HepG2 (cell line): Measurements from ENCODE around the gene SLC39A1. TPM values are rescaled to one million over a fixed set of nuclear protein-coding genes. Genes with fewer than 3 reads are reported as not detected.

Source experiments
- ARNT ChIP-seq: fragments of 450-650 bp; IDR thresholded peaks from 2 replicates; pipeline ENCODE4 v1.6.1; 2017
- HNRNPL ChIP-seq: fragments of 200-400 bp; formaldehyde crosslinking; IDR thresholded peaks from 2 replicates; pipeline ENCODE4 v1.6.1; 2017; ENCODE audit warnings: mild to moderate bottlenecking, low read depth, low read length
- MIXL1 ChIP-seq: IDR thresholded peaks from 2 replicates; pipeline ENCODE4 v1.6.1; 2016
- NBN ChIP-seq: fragments of 450-650 bp; conservative IDR thresholded peaks from 2 replicates; pipeline ENCODE4 v1.6.1; 2017
- NFKBIZ ChIP-seq: IDR thresholded peaks from 2 replicates; pipeline ENCODE4 v1.6.1; 2018; ENCODE audit warnings: missing genetic modification reagents, missing compliant biosample characterization
- PTBP1 ChIP-seq: fragments of 200-400 bp; formaldehyde crosslinking; IDR thresholded peaks from 2 replicates; pipeline ENCODE4 v1.6.1; 2018; ENCODE audit warnings: low read length, low read depth; ENCODE audit not compliant: poor library complexity, severe bottlenecking
- RARA ChIP-seq: IDR thresholded peaks from 2 replicates; pipeline ENCODE4 v1.6.1; 2016; ENCODE audit warnings: missing genetic modification reagents, missing compliant biosample characterization
- SAFB2 ChIP-seq: sonication (generic); formaldehyde crosslinking; IDR thresholded peaks from 2 replicates; pipeline ENCODE4 v1.5.1; 2020; ENCODE audit warnings: missing genetic modification reagents, low read depth, mild to moderate bottlenecking, borderline replicate concordance
- SMARCC2 ChIP-seq: fragments of 450-650 bp; IDR thresholded peaks from 2 replicates; pipeline ENCODE4 v1.6.1; 2017; ENCODE audit warnings: antibody characterized with exemption, mild to moderate bottlenecking
- SSRP1 ChIP-seq: IDR thresholded peaks from 2 replicates; pipeline ENCODE4 v1.6.1; 2016; ENCODE audit warnings: control low read depth
- TOE1 ChIP-seq: sonication (generic); formaldehyde crosslinking; IDR thresholded peaks from 2 replicates; pipeline ENCODE4 v1.4.0; 2020; ENCODE audit warnings: mild to moderate bottlenecking, missing genetic modification reagents
- ZFP36 ChIP-seq: fragments of 150-350 bp; IDR thresholded peaks from 2 replicates; pipeline ENCODE4 v1.6.1; 2018; ENCODE audit warnings: borderline replicate concordance, low read length, low read depth; ENCODE audit not compliant: partially characterized antibody
- ZFX ChIP-seq: sonication (generic); formaldehyde crosslinking; IDR thresholded peaks from 2 replicates; pipeline ENCODE4 v1.4.0; 2020; ENCODE audit warnings: mild to moderate bottlenecking, low read depth, missing genetic modification reagents, moderate library complexity
- ZKSCAN8 ChIP-seq: IDR thresholded peaks from 2 replicates; pipeline ENCODE4 v1.6.1; 2016; ENCODE audit warnings: borderline replicate concordance, missing genetic modification reagents, missing compliant biosample characterization
- ZNF121 ChIP-seq: sonication (generic); formaldehyde crosslinking; IDR thresholded peaks from 2 replicates; pipeline ENCODE4 v1.5.0; 2020; ENCODE audit warnings: mild to moderate bottlenecking, missing genetic modification reagents
- ZNF20 ChIP-seq: sonication (generic); formaldehyde crosslinking; IDR thresholded peaks from 2 replicates; pipeline ENCODE4 v1.4.0; 2020; ENCODE audit warnings: mild to moderate bottlenecking, moderate library complexity, missing genetic modification reagents
- ZNF432 ChIP-seq: sonication (generic); formaldehyde crosslinking; IDR thresholded peaks from 2 replicates; pipeline ENCODE4 v1.5.0; 2020; ENCODE audit warnings: missing genetic modification reagents, mild to moderate bottlenecking, borderline replicate concordance
- ZNF589 ChIP-seq: sonication (generic); formaldehyde crosslinking; conservative IDR thresholded peaks from 2 replicates; pipeline ENCODE4 v1.8.0; 2022; ENCODE audit warnings: mild to moderate bottlenecking, moderate library complexity, missing genetic modification reagents
- polyA plus RNA-seq, 8 experiments: library from polyadenylated mRNA; depleted of rRNA in 3 of 8; stranded (reverse) in 7 of 8; unstranded in 1 of 8; fragments of >200 nt; fragmentation: Illumina TruSeq in 4 of 8; extraction: Trizol in 4 of 8; gene quantifications; 2 replicates each; pipeline versions ENCODE4 v1.2.1 to v1.2.3, GENCODE V29; 2011 to 2016; ENCODE audit warnings: low read depth in 4 of 8, missing spikeins in 1 of 8, mixed read lengths in 1 of 8; ENCODE audit not compliant: insufficient read depth in 1 of 8
- total RNA-seq, 5 experiments: library from RNA; depleted of rRNA; stranded (reverse); fragments of >200 nt; fragmentation: Illumina TruSeq; extraction: Trizol; gene quantifications; 2 replicates each; pipeline ENCODE4 v1.2.3, GENCODE V29; 2016; ENCODE audit warnings: low read depth in 1 of 5
- TF ChIP-seq, protein P1 (sequence below): sonication (generic); formaldehyde crosslinking; IDR thresholded peaks from 2 replicates; pipeline ENCODE4 v1.5.1; 2020; ENCODE audit warnings: mild to moderate bottlenecking, missing genetic modification reagents, borderline replicate concordance
- TF ChIP-seq, protein P2 (sequence below), 2 experiments: IDR thresholded peaks; 2 replicates each; pipeline ENCODE4 v1.6.1; 2011 to 2012; ENCODE audit warnings: low read length in 2 of 2, borderline replicate concordance in 1 of 2, low read depth in 1 of 2, mild to moderate bottlenecking in 1 of 2, moderate library complexity in 1 of 2
- TF ChIP-seq, protein P3 (sequence below): sonication (generic); formaldehyde crosslinking; IDR thresholded peaks from 2 replicates; pipeline ENCODE4 v1.5.1; 2020; ENCODE audit warnings: mild to moderate bottlenecking, missing genetic modification reagents, moderate library complexity

Gene SLC39A1
- total and polyA plus RNA-seq, 2 of the 13 experiments (the other 11 are each of a cell fraction or from before 2014, with no cell fraction given), result 71.2 to 78.4 TPM

DNA sequence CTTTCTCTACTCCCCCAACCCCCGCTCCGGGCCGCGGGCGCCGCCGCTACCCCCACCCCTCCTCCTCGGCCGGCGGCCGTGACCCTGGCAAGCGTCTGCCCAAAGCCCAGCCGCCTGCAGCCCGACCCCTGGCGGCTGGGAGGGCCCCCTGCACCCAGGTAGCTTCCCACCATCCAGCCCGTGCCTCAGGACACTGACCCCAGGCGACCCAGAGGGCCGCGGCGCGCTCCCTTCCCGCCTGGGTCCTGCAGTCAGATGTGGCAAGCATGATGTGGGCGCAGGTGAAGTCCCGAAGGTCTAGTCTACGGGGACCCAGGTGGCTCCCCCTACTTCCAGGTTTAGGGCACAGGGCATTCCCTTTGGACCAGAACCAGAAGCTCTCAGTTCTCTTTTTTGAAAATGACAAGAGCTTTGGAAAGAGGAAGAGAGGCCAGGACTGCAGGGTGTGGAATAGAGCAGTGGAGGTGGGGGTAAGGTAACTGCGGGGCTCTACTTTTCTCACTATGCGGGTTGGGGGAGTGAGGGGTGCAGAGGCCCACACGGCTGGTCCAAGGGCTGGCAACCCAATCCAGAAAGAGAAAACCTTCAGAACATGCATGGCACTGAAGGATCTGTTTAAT, 16.6 kb downstream of the SLC39A1 start, which contains the start of gene DENND4B (continued):
- peak; percentile 76 for TF ChIP-seq RARA (CRISPR knock-in tag)
- TF ChIP-seq ARNT, result no peak
- TF ChIP-seq NFKBIZ (CRISPR knock-in tag), result 0 out of 2 replicates have a peak, but pooled peaks have one; percentile 29
- TF ChIP-seq SMARCC2, result no peak
- TF ChIP-seq ZNF121 (CRISPR knock-in tag), result 0 out of 2 replicates have a peak, but pooled peaks have one; percentile 38
- TF ChIP-seq NBN, result no peak
- TF ChIP-seq, protein P1, sequence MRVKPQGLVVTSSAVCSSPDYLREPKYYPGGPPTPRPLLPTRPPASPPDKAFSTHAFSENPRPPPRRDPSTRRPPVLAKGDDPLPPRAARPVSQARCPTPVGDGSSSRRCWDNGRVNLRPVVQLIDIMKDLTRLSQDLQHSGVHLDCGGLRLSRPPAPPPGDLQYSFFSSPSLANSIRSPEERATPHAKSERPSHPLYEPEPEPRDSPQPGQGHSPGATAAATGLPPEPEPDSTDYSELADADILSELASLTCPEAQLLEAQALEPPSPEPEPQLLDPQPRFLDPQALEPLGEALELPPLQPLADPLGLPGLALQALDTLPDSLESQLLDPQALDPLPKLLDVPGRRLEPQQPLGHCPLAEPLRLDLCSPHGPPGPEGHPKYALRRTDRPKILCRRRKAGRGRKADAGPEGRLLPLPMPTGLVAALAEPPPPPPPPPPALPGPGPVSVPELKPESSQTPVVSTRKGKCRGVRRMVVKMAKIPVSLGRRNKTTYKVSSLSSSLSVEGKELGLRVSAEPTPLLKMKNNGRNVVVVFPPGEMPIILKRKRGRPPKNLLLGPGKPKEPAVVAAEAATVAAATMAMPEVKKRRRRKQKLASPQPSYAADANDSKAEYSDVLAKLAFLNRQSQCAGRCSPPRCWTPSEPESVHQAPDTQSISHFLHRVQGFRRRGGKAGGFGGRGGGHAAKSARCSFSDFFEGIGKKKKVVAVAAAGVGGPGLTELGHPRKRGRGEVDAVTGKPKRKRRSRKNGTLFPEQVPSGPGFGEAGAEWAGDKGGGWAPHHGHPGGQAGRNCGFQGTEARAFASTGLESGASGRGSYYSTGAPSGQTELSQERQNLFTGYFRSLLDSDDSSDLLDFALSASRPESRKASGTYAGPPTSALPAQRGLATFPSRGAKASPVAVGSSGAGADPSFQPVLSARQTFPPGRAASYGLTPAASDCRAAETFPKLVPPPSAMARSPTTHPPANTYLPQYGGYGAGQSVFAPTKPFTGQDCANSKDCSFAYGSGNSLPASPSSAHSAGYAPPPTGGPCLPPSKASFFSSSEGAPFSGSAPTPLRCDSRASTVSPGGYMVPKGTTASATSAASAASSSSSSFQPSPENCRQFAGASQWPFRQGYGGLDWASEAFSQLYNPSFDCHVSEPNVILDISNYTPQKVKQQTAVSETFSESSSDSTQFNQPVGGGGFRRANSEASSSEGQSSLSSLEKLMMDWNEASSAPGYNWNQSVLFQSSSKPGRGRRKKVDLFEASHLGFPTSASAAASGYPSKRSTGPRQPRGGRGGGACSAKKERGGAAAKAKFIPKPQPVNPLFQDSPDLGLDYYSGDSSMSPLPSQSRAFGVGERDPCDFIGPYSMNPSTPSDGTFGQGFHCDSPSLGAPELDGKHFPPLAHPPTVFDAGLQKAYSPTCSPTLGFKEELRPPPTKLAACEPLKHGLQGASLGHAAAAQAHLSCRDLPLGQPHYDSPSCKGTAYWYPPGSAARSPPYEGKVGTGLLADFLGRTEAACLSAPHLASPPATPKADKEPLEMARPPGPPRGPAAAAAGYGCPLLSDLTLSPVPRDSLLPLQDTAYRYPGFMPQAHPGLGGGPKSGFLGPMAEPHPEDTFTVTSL (CRISPR knock-in tag), result no peak
- TF ChIP-seq ZFX (CRISPR knock-in tag), result peak; percentile 44; the same call in 1 of the 2 replicates
- no peak for TF ChIP-seq TOE1 (CRISPR knock-in tag)
- TF ChIP-seq PTBP1, result peak; percentile 58
- 0 out of 2 replicates have a peak, but pooled peaks have one; percentile 20 for TF ChIP-seq MIXL1 (CRISPR knock-in tag)
- TF ChIP-seq, protein P2, sequence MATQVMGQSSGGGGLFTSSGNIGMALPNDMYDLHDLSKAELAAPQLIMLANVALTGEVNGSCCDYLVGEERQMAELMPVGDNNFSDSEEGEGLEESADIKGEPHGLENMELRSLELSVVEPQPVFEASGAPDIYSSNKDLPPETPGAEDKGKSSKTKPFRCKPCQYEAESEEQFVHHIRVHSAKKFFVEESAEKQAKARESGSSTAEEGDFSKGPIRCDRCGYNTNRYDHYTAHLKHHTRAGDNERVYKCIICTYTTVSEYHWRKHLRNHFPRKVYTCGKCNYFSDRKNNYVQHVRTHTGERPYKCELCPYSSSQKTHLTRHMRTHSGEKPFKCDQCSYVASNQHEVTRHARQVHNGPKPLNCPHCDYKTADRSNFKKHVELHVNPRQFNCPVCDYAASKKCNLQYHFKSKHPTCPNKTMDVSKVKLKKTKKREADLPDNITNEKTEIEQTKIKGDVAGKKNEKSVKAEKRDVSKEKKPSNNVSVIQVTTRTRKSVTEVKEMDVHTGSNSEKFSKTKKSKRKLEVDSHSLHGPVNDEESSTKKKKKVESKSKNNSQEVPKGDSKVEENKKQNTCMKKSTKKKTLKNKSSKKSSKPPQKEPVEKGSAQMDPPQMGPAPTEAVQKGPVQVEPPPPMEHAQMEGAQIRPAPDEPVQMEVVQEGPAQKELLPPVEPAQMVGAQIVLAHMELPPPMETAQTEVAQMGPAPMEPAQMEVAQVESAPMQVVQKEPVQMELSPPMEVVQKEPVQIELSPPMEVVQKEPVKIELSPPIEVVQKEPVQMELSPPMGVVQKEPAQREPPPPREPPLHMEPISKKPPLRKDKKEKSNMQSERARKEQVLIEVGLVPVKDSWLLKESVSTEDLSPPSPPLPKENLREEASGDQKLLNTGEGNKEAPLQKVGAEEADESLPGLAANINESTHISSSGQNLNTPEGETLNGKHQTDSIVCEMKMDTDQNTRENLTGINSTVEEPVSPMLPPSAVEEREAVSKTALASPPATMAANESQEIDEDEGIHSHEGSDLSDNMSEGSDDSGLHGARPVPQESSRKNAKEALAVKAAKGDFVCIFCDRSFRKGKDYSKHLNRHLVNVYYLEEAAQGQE (IDR thresholded peaks at IDR 0.05; ENCODE audit: borderline replicate concordance in 1 of 2, low read depth in 1 of 2, low read length in 2 of 2), result no peak
- no peak for TF ChIP-seq SAFB2 (CRISPR knock-in tag)
- TF ChIP-seq, protein P3, sequence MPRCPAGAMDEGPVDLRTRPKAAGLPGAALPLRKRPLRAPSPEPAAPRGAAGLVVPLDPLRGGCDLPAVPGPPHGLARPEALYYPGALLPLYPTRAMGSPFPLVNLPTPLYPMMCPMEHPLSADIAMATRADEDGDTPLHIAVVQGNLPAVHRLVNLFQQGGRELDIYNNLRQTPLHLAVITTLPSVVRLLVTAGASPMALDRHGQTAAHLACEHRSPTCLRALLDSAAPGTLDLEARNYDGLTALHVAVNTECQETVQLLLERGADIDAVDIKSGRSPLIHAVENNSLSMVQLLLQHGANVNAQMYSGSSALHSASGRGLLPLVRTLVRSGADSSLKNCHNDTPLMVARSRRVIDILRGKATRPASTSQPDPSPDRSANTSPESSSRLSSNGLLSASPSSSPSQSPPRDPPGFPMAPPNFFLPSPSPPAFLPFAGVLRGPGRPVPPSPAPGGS, result peak; percentile 26; the same call in 1 of the 2 replicates
- no peak for TF ChIP-seq ZNF589 (CRISPR knock-in tag)
- no peak for TF ChIP-seq ZNF432 (CRISPR knock-in tag)
- TF ChIP-seq HNRNPL, result 0 out of 2 replicates have a peak, but pooled peaks have one; percentile 41
- TF ChIP-seq ZKSCAN8 (CRISPR knock-in tag), result 0 out of 2 replicates have a peak, but pooled peaks have one; percentile 42
- no peak for TF ChIP-seq ZNF20
- peak; percentile 79 for TF ChIP-seq SSRP1 (CRISPR knock-in tag)
- no peak for TF ChIP-seq ZFP36
